Ovary (tissue), 9 donors: ENCODE results near the gene RALGPS1. TPM values are rescaled to one million over a fixed set of nuclear protein-coding genes. Genes with fewer than 3 reads are reported as not detected.

Experiments
- DNase-seq, 5 donors: peaks; one replicate each; pipeline ENCODE4 v3.0.0-alpha.2; 2019 to 2020
- H3K27ac ChIP-seq, 2 donors: fragments of 200-600 bp; one replicate each; pipeline versions ENCODE4 v1.5.1 to v1.8.0; 2019 to 2022
- H3K27me3 ChIP-seq: fragments of 200-600 bp; one replicate; pipeline ENCODE4 v1.8.0; 2022
- H3K36me3 ChIP-seq: fragments of 200-600 bp; sonication (generic); one replicate; pipeline ENCODE4 v1.5.1; 2019
- H3K4me1 ChIP-seq: one replicate; pipeline ENCODE4 v1.8.1; 2013; ENCODE audit warnings: mild to moderate bottlenecking, moderate library complexity; ENCODE audit not compliant: insufficient read depth
- H3K4me3 ChIP-seq: fragments of 200-600 bp; sonication (generic); one replicate; pipeline ENCODE4 v1.5.1; 2017
- H3K9me3 ChIP-seq, 2 donors: fragments of 200-600 bp in 1 of 2; sonication (generic) in 1 of 2; one replicate each; pipeline versions ENCODE4 v1.5.1 to v1.8.1; 2013 to 2019; ENCODE audit warnings: mild to moderate bottlenecking in 1 of 2, moderate library complexity in 1 of 2
- EP300 ChIP-seq: sonication (generic); formaldehyde crosslinking; IDR thresholded peaks from one replicate; pipeline ENCODE4 v1.6.1; 2017; ENCODE audit warnings: antibody characterized with exemption
- POLR2A ChIP-seq: fragments of 450-650 bp; IDR thresholded peaks from one replicate; pipeline ENCODE4 v1.6.1; 2017; ENCODE audit warnings: antibody characterized with exemption, mild to moderate bottlenecking, moderate library complexity
- WGBS, 3 donors: extraction: QIAGEN DNeasy Blood & Tissue Kit in 1 of 3; methylation state at CpG; one replicate each; pipeline versions ENCODE4 v1.1.5 to v1.1.7; 2013 to 2017; 5-methylcytosine and 5-hydroxymethylcytosine counted together
- intact Hi-C, 4 donors: fragments of 100-400 bp; cut with DNase I; formaldehyde crosslinking; loops; one replicate each; pipeline versions ENCODE4 v1.11.0 to v1.15.1; 2022 to 2023
- polyA plus RNA-seq, 2 donors: library from polyadenylated mRNA; stranded (reverse); fragments of 200-250 nt in 1 of 2; fragments of 350-450 nt in 1 of 2; fragmentation: Illumina TruSeq in 1 of 2; extraction: RNeasy Lipid Tissue Mini Kit (QIAGEN cat#74804) in 1 of 2; gene quantifications; one replicate each; pipeline ENCODE4 v1.2.3, GENCODE V29; 2013 to 2014
- total RNA-seq, 7 donors: library from RNA; depleted of rRNA in 2 of 7; stranded (reverse); fragments of >200 nt in 2 of 7; fragmentation: NEBNext Ultra II Directional in 3 of 7; extraction: Animal tissue kit (Norgen Biotek cat#: 25700) in 3 of 7; gene quantifications; one replicate each; pipeline versions ENCODE4 v1.1.0 to v1.2.4, GENCODE V29; 2016 to 2023
- TF ChIP-seq, protein P1 (sequence below), 3 donors: fragments of 450-650 bp in 2 of 3; fragments of 200-600 bp in 1 of 3; IDR thresholded peaks; one replicate each; pipeline versions ENCODE4 v1.5.1 to v1.8.0; 2016 to 2022; ENCODE audit warnings: antibody characterized with exemption in 3 of 3, mild to moderate bottlenecking in 1 of 3
- donor health status: DM: no; HTN: no; CAD: no; lungs with moderate emphysema.
- donor health status: DM: no; HTN: no; CAD: no.
- donor health status: Bipolar disorder and iron deficiency.
- donor health status: DM: yes; HTN: yes; CAD: no.
- donor health status: DM: no; HTN: no; CAD: no.
- donor health status: DM: yes; HTN: yes; CAD: no.

RALGPS1 gene
- total and polyA plus RNA-seq, 9 donors = 2.3 to 13.1 (median 6.9) TPM

DNA sequence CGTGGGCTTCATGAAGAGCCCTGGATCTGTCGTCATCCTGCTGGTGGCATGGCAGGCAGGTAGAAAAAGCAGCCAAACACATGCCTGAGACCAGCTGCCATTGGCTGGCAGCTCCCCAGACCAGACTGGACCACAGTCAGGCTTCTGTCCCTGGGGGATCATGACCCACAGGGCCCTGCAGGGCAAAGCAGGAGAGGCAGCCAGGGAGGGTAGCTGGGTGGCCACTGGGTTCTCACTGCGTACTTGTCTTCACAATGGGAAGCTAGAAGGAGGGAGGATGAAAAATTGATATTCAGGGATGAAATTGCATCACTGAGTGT, 282.2 kb downstream of the RALGPS1 start:
- Histone ChIP-seq H3K4me1 (peaks cover 21% of the 10 kb centered on the region), H3K27ac (peak overlapping the region in 1 of 2 donors; percentile 23)
- no peak for DNase-seq

DNA sequence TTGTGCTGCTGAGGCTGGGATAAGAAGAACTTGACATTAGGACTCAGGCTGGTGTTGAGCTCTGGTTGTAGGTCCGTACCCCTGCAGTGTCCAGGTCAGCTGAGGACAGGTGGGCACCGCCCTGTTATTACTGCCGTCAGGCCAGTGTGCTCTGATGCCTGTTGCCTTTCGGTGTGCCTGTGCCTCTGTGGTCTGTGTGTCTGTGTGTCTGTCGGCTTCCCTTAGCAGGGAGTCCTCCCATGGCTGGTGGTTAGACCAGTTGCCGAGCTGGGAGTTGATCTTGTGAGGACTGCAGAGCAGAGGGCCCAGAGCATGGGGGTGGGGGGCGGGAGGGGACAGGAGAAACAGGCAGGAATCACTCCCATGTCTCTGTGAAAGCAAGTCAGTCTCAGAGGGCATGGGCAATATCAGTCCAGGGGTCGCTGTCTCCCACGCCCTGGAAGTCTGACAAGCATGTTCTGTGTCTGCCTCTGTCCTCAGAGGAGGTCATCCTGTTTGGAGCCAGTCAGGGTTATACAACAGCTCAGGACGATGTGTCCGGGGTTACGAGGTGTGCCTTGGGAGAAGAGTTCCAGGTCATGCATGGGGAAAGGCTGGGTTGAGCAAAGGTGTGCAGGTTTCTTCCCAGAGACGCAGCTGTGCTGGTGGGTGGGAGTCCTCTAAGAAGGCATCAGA, 282.7 kb downstream of the RALGPS1 start:
- TF ChIP-seq EP300 = no peak
- TF ChIP-seq POLR2A = no peak
- TF ChIP-seq, protein P1, sequence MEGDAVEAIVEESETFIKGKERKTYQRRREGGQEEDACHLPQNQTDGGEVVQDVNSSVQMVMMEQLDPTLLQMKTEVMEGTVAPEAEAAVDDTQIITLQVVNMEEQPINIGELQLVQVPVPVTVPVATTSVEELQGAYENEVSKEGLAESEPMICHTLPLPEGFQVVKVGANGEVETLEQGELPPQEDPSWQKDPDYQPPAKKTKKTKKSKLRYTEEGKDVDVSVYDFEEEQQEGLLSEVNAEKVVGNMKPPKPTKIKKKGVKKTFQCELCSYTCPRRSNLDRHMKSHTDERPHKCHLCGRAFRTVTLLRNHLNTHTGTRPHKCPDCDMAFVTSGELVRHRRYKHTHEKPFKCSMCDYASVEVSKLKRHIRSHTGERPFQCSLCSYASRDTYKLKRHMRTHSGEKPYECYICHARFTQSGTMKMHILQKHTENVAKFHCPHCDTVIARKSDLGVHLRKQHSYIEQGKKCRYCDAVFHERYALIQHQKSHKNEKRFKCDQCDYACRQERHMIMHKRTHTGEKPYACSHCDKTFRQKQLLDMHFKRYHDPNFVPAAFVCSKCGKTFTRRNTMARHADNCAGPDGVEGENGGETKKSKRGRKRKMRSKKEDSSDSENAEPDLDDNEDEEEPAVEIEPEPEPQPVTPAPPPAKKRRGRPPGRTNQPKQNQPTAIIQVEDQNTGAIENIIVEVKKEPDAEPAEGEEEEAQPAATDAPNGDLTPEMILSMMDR (IDR thresholded peaks at IDR 0.05) = no peak
- no peaks in the 10 kb centered on the region for H3K36me3 ChIP-seq
- WGBS, 3 donors = 71 to 77% (median 72%) methylated on average over 13 of the region's 13 CpGs
- intact Hi-C loops = loop anchor here in 1 of 4 donors (5.0 kb wide), 1 partner anchor 75 kb away; the partner anchor contains the start of gene ANGPTL2
- DNase-seq = no peak
- no peak overlapping the region for H3K4me3 ChIP-seq
- H3K4me1 ChIP-seq = peaks cover 21% of the 10 kb centered on the region
- no peaks in the 10 kb centered on the region for H3K9me3 ChIP-seq
- H3K27me3 ChIP-seq = no peaks in the 10 kb centered on the region
- H3K27ac ChIP-seq = peak overlapping the region in 1 of 2 donors; percentile 80

More for the DNA sequence above, 282.2 kb downstream of the RALGPS1 start:
- Histone ChIP-seq H3K27me3 (no peaks in the 10 kb centered on the region), H3K36me3 (no peaks in the 10 kb centered on the region), H3K9me3 (no peaks in the 10 kb centered on the region), H3K4me3 (no peak overlapping the region)
- 59 to 84% (median 81%) methylated on average over 2 to 3 of the region's 3 CpGs for WGBS, 3 donors
- intact Hi-C loops = loop anchor here in 1 of 4 donors (5.0 kb wide), 1 partner anchor 74 kb away; the partner anchor contains the start of gene ANGPTL2
- TF ChIP-seq, protein P1 (IDR thresholded peaks at IDR 0.05) = no peak
- no peak for TF ChIP-seq POLR2A
- TF ChIP-seq EP300 = no peak

DNA sequence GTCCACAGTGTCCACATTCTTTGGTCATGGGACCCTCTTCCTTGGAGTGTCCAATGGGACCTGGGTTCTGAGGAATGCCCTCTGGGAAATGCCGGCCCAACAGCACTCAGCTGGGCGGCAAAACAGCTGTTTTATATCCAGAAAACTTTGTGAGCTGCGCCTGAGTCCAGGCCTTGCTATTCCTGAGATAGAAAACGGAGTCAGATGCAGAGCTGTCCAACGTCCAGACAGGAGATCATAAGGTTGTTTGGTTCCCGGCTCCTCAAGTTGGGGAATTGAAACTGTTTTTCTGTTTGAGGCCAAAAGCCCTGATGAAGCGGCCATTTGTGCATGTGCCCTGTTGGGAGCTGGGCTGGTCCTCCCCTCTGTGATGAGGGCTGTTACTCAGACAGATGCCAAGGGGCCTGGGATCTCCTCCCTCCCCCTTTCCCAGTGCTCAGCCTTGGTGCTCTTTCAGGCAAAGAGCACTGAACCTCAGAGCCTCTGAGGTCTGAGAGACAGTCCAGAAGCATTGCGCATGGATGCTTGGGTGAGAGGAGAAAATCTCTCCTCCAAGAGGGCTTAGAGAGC, 283.4 kb downstream of the RALGPS1 start:
- Histone ChIP-seq H3K4me3 (no peak overlapping the region), H3K4me1 (peaks cover 21% of the 10 kb centered on the region), H3K27ac (peak overlapping the region; percentile 66 to 80), H3K27me3 (no peaks in the 10 kb centered on the region), H3K9me3 (no peaks in the 10 kb centered on the region), H3K36me3 (no peaks in the 10 kb centered on the region)
- TF ChIP-seq POLR2A (no peak), EP300 (no peak)
- TF ChIP-seq, protein P1 (IDR thresholded peaks at IDR 0.05) = no peak
- intact Hi-C loops = loop anchor here in 3 of 4 donors (2.0 to 5.0 kb wide), 2 partner anchors 76 to 257 kb away; partner anchors contain the start of gene ANGPTL2 (in 1 of the 3)
- DNase-seq = peak in 3 of 5 donors; percentile 47 to 60 (median 51)
- 11 to 27% (median 15%) methylated on average over 8 of the region's 8 CpGs for WGBS, 3 donors

DNA sequence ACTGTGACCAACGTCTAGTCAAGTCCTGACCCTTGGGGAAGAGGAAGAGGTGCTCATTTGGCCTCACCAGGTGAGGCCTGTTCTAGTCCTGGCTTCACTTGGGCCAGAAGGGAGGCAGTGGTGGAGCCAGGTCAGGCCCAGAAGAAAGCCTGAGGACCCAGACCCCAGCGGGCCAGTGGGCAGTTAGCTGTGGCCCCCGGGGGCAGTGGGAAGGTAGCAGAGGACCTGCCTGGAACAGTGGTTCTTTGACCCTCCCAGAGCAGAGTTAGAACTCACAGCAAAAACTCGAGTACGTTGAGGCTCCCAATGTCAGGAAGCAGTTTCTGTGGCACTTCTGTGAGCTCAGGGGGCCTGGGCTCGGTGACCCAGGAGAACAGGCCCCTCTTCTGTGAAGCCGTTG, 284.0 kb downstream of the RALGPS1 start:
- no peaks in the 10 kb centered on the region for H3K36me3 ChIP-seq
- WGBS, 3 donors = 73 to 80% (median 74%) methylated on average over 7 of the region's 7 CpGs
- TF ChIP-seq EP300 (no peak), POLR2A (no peak)
- TF ChIP-seq, protein P1 (IDR thresholded peaks at IDR 0.05) = no peak
- H3K4me3 ChIP-seq = no peak overlapping the region
- intact Hi-C loops = loop anchor here in 3 of 4 donors (2.0 to 5.0 kb wide), 2 partner anchors 76 to 258 kb away; partner anchors contain the start of gene ANGPTL2 (in 1 of the 3)
- H3K27ac ChIP-seq = peak overlapping the region; percentile 66 to 80
- peaks cover 21% of the 10 kb centered on the region for H3K4me1 ChIP-seq
- no peaks in the 10 kb centered on the region for H3K9me3 ChIP-seq
- no peaks in the 10 kb centered on the region for H3K27me3 ChIP-seq
- no peak for DNase-seq
